ENCODE results near the gene MYO3B. TPM values are rescaled to one million over a fixed set of nuclear protein-coding genes. Genes with fewer than 3 reads are reported as not detected.
A peak's percentile ranks its signal among the peaks of the same experiment; 100 is the strongest.
"Not testable (repeated sequence)": the region's sequence is repeated elsewhere in the genome, so short reads cannot be mapped to it uniquely, and the experiment has no call there.

Gene MYO3B
- total RNA-seq, 2 donors from 2014 or later = 0.26 to 0.79 TPM

GRCh38 chr2:170643346-170643745 is 465.4 kb downstream of the MYO3B start:
- no peak overlapping the region for H3K4me3 Mint-ChIP-seq
- no peak for ATAC-seq (replicated peaks)
- no peaks in the 10 kb centered on the region for H3K36me3 Mint-ChIP-seq (ENCODE audit: low read depth)
- no peaks in the 10 kb centered on the region for H3K27me3 Mint-ChIP-seq
- no peaks in the 10 kb centered on the region for H3K4me1 Mint-ChIP-seq
- no peak overlapping the region for H3K27ac Mint-ChIP-seq
- H3K9me3 Mint-ChIP-seq = no peaks in the 10 kb centered on the region

DNA sequence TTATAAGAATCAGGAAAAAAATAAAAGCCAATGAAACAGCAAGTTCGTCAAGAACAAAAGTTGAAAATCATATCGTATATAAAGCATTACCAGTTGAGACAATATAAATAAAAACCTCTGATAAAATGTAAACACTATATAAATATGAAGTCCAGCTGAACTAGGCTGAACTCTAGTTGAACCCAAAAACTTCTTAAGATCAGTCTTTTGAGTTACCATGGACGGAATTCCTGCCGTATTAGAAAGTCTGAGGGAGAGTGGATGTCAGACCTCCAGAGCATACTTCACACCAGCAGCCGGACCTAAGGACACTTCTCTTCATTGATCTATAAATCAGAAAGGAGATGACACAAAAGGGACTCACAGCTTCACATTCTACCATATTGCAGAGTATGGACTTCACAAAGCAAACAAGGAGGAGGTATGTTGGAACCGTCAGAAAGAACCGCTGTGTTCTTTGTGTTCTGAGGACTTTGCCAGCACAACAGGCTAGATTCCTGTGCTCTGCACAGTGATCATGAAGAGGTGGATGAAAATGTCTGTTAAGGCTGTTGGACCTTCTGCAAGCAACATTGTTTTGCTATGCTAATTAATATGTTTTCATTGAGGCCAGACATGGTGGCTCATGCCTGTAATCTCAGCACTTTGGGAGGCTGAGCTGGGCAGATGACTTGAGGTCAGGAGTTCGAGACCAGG is 469.9 kb downstream of the MYO3B start:
- Mint-ChIP-seq H3K4me1 (peaks cover 14% of the 10 kb centered on the region), H3K27me3 (no peaks in the 10 kb centered on the region), H3K4me3 (no peak overlapping the region), H3K9me3 (no peaks in the 10 kb centered on the region), H3K27ac (no peak overlapping the region), H3K36me3 (ENCODE audit: low read depth) (no peaks in the 10 kb centered on the region)
- no peak for ATAC-seq (replicated peaks)

DNA sequence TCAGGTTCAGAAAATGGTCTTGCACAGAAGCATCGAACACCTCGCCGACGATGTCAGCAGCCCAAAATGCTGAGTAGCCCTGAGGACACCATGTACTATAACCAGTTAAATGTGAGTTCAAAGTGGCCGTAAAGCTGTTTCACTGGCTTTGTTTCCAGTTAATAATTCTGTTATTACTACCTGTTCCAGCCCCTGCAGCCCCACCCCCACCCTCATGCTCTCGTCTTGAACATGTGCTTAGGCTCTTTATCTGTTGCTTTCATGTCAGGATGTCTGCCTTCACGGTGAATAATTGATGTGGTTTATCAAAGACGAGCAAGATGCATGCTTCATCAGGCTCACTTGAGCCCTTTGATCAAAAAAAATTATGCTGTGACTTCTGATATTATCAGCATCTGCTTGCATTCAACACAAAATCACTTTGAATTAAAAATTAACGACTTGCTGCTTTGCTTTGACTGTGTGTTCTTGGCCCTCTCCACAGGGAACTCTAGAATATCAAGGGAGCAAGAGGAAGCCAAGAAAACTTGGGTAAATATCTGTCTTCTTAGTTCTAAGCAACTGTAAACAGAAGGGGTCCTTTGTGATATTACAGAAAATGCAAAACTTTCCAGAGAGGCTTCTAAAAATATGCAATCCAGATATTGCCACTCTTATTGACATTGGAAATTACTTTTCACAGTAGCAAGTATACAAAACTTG is 473.8 kb downstream of the MYO3B start:
- Mint-ChIP-seq H3K4me3 (peak overlapping the region; percentile 55), H3K9me3 (no peaks in the 10 kb centered on the region), H3K27me3 (no peaks in the 10 kb centered on the region), H3K36me3 (ENCODE audit: low read depth) (no peaks in the 10 kb centered on the region), H3K27ac (no peak overlapping the region), H3K4me1 (peaks cover 14% of the 10 kb centered on the region)
- no peak for ATAC-seq (replicated peaks)

DNA sequence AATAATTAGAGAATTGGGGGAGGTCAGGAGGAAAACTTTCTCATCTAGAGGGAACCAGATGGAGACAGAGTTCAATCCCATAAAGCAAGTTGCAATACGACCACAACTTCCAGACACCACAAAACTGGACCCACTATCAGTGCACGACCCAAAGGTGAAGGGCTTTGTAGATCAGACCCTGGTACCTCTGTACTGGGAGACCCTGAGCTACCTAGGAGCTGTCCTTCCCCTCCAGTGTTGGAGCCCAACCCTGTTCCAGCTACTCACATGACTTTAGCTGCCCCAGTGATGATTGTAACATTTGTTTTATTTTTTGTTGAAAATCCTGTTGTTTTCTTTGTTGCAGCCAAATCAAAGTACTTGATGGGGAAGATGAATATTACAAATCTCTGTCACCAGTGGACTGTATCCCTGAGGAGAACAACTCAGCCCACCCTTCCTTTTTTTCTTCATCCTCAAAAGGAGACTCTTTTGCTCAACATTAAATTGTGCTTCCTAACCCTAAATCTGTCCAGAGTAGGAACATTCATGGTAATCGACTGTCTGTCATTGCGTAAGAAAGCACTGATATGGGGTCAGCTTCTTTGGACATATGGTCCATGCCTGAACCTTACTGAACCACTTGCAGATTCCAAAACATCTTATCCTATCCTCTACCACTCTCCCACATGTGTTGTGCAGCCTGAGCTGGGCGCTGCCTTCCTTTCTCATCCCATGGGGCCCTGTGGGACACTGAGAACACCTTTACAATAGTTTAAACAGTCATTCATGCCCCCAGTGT is 474.9 kb downstream of the MYO3B start:
- Mint-ChIP-seq H3K36me3 (ENCODE audit: low read depth) (no peaks in the 10 kb centered on the region), H3K27me3 (no peaks in the 10 kb centered on the region), H3K27ac (no peak overlapping the region), H3K4me3 (no peak overlapping the region), H3K9me3 (no peaks in the 10 kb centered on the region), H3K4me1 (peaks cover 14% of the 10 kb centered on the region)
- no peak for ATAC-seq (replicated peaks)

DNA sequence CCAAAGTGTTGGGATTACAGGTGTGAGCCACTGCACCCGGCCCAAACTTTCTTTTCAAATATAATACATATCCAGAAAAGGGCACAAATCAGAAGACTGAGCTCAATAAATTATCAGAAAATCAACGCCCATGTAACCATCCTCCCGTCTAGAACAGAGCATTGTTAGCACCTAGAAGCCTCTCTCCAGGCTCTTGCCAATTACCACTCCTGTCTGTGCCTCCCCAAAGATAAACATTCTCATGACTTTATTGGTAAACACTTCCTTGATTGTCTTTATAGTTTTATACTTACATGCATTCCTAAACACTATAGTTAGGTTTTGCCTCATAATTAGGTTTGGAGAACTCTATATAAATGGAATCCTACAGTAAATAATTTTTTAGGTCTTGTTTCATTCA is 478.7 kb downstream of the MYO3B start:
- H3K27me3 Mint-ChIP-seq = no peaks in the 10 kb centered on the region

DNA sequence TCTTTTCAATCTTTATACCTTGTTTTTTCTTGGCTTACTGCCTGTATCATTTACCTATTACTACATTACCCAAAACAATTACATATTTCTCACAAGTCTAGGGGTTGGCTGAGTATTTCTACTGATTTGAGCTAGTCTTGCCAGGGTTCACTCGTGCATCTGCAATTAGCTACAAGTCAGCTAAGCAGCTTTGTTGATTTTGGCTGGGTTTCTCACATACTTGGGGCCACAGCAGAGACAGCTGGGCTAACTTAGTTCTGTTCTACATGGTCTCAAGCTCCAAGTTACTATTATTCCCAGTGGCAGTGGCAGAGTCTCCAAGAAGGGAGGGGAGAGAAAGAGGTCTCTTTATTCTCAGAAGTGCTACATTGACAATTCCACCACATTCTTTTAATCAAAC is 482.5 kb downstream of the MYO3B start:
- no peak for ATAC-seq (replicated peaks)
- Mint-ChIP-seq H3K27me3 (peaks cover 4% of the 10 kb centered on the region), H3K4me3 (no peak overlapping the region), H3K9me3 (no peaks in the 10 kb centered on the region), H3K4me1 (no peaks in the 10 kb centered on the region), H3K27ac (no peak overlapping the region), H3K36me3 (ENCODE audit: low read depth) (no peaks in the 10 kb centered on the region)

More for the DNA sequence above, 478.7 kb downstream of the MYO3B start:
- no peaks in the 10 kb centered on the region for H3K36me3 Mint-ChIP-seq (ENCODE audit: low read depth)
- no peak for ATAC-seq (replicated peaks)
- no peak overlapping the region for H3K27ac Mint-ChIP-seq
- H3K9me3 Mint-ChIP-seq = no peaks in the 10 kb centered on the region
- no peak overlapping the region for H3K4me3 Mint-ChIP-seq
- H3K4me1 Mint-ChIP-seq = peaks cover 3% of the 10 kb centered on the region

GRCh38 chr2:170665743-170666142 is 487.8 kb downstream of the MYO3B start:
- Mint-ChIP-seq H3K9me3 (no peaks in the 10 kb centered on the region), H3K27ac (no peak overlapping the region), H3K4me1 (no peaks in the 10 kb centered on the region), H3K4me3 (no peak overlapping the region), H3K36me3 (ENCODE audit: low read depth) (no peaks in the 10 kb centered on the region), H3K27me3 (peaks cover 10% of the 10 kb centered on the region)
- no peak for ATAC-seq (replicated peaks)

- Mint-ChIP-seq H3K27ac (no peak overlapping the region), H3K4me1 (no peaks in the 10 kb centered on the region), H3K9me3 (no peaks in the 10 kb centered on the region), H3K4me3 (no peak overlapping the region), H3K36me3 (ENCODE audit: low read depth) (no peaks in the 10 kb centered on the region), H3K27me3 (peaks cover 10% of the 10 kb centered on the region)
- ATAC-seq (replicated peaks) = no peak
Measured at GRCh38 chr2:170669909-170670308, 492.0 kb downstream of the MYO3B start.

DNA sequence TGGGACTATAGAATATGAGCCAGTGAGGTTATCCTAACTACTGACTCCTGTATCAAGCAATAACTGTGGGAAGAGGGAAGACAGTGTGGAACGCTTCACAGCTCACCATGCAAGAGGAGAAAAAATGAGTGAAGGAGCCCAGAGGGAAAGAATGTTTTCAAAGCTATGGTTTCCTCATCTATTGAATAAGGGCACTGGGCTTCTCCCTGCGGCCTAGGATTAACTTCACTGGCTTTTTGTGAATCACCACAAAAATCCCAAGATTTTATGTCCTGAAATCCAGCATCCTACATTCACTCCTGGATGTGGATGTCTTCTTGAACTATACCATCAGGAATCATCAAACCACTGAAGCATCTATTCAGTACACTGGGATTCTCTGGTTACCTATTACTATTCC is 492.7 kb downstream of the MYO3B start:
- Mint-ChIP-seq H3K9me3 (no peaks in the 10 kb centered on the region), H3K27me3 (peaks cover 5% of the 10 kb centered on the region), H3K36me3 (ENCODE audit: low read depth) (no peaks in the 10 kb centered on the region), H3K4me3 (no peak overlapping the region), H3K27ac (no peak overlapping the region), H3K4me1 (no peaks in the 10 kb centered on the region)
- ATAC-seq (replicated peaks) = no peak

GRCh38 chr2:170671079-170671478 is 493.1 kb downstream of the MYO3B start:
- H3K9me3 Mint-ChIP-seq = no peaks in the 10 kb centered on the region
- no peak for ATAC-seq (replicated peaks)
- H3K36me3 Mint-ChIP-seq (ENCODE audit: low read depth) = no peaks in the 10 kb centered on the region
- peaks cover 5% of the 10 kb centered on the region for H3K27me3 Mint-ChIP-seq
- no peak overlapping the region for H3K4me3 Mint-ChIP-seq
- no peak overlapping the region for H3K27ac Mint-ChIP-seq
- no peaks in the 10 kb centered on the region for H3K4me1 Mint-ChIP-seq

GRCh38 chr2:170674282-170674681 is 496.3 kb downstream of the MYO3B start:
- not testable (repeated sequence) for H3K9me3 Mint-ChIP-seq

DNA sequence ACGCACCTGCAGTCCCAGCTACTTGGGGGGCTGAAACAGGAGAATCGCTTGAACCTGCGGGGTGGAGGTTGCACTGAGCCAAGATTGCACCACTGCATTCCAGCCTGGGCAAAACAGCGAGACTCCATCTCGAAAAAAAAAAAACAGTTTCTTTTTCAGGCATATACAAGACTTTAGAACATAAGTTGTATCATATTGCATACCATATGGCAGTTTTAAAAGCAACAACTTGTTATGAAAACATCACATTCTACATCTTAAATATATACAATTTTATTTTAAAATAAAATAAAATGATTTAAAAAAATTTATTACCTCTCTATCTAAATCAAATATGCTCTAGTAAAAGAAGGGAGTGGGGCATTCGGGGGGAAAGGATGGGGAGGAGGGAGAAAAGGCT is 497.8 kb downstream of the MYO3B start:
- Mint-ChIP-seq H3K27me3 (no peaks in the 10 kb centered on the region), H3K4me3 (no peak overlapping the region), H3K36me3 (ENCODE audit: low read depth) (no peaks in the 10 kb centered on the region), H3K4me1 (no peaks in the 10 kb centered on the region), H3K9me3 (no peaks in the 10 kb centered on the region), H3K27ac (no peak overlapping the region)
- ATAC-seq (replicated peaks) = no peak

More at GRCh38 chr2:170674282-170674681, 496.3 kb downstream of the MYO3B start:
- not testable (repeated sequence) for H3K36me3 Mint-ChIP-seq (ENCODE audit: low read depth); H3K27ac Mint-ChIP-seq; H3K27me3 Mint-ChIP-seq; ATAC-seq (replicated peaks); H3K4me1 Mint-ChIP-seq; H3K4me3 Mint-ChIP-seq

DNA sequence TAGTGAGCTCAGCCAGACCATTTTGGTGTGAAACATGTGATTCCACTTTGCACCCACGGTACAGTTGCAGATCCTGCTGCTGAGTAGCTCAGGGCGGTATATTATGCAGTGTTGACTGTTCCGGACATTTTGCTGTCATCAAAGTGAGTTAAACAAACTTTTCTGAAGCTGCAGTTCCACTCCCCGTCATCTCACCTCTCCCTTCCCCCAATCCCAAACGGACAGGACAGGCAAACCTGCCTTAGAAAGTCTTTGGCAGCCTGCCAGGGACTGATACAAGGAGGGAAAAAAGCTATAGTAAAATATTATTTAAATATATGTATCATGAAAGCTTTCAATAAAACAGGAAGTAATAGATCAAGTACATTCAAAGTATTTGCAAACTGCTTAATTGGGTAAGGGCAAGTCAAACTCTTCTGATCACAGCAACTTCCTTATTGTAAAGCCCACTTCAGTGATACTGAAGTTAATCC is 501.7 kb downstream of the MYO3B start:
- no peaks in the 10 kb centered on the region for H3K36me3 Mint-ChIP-seq (ENCODE audit: low read depth)
- no peaks in the 10 kb centered on the region for H3K4me1 Mint-ChIP-seq
- no peak for ATAC-seq (replicated peaks)
- H3K9me3 Mint-ChIP-seq = no peaks in the 10 kb centered on the region
- H3K27me3 Mint-ChIP-seq = peaks cover 5% of the 10 kb centered on the region
- no peak overlapping the region for H3K27ac Mint-ChIP-seq
- H3K4me3 Mint-ChIP-seq = no peak overlapping the region

- Mint-ChIP-seq H3K27ac (no peak overlapping the region), H3K36me3 (ENCODE audit: low read depth) (no peaks in the 10 kb centered on the region), H3K4me1 (no peaks in the 10 kb centered on the region), H3K4me3 (no peak overlapping the region), H3K27me3 (peaks cover 5% of the 10 kb centered on the region), H3K9me3 (no peaks in the 10 kb centered on the region)
- ATAC-seq (replicated peaks) = no peak
Measured at GRCh38 chr2:170680172-170680941, 502.4 kb downstream of the MYO3B start.
